ENCODE measurements around the gene GMDS. TPM values are rescaled to one million over a fixed set of nuclear protein-coding genes. Genes with fewer than 3 reads are reported as not detected.

GMDS gene
- total and polyA plus RNA-seq, 2 of the 8 experiments (the other 6 are each of a cell fraction or from before 2014, with no cell fraction given): 16.8 to 50.0 TPM

DNA sequence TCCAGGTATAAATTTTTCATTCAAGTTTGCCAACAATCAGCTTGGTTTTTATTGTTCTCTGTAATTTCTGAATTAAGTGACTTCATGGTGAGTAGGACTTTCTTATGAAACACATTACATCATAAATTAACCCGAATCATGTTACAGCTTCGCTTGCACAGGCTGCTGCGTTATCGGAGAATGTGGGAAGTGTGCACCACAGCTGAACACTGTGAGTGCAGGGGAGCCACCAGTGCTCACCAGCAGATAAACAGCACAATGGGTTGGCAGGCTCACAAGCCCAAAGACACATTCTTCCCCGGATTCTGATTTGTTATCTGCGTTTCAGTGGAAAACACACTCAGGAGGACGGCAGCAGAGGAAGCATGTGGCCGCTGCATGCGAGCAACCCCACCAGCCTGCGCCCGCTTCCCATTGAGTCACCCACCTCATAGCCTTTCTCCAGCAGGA is 121.1 kb downstream of the GMDS start:
- H2BK5ac ChIP-seq (ENCODE audit: low read depth, low read length): no peak overlapping the region
- peaks cover 0 to 1% of the 10 kb centered on the region in 2 experiments for H4K20me1 ChIP-seq (replicated peaks in 1 of 2; ENCODE audit: control insufficient read depth in 1 of 2, insufficient read depth in 2 of 2, low read length in 2 of 2)
- 92% methylated on average over 11 of the region's 11 CpGs; no CpG with 5 or more reads in 1 of the 2 experiments for WGBS, 2 experiments (ENCODE audit: extremely low coverage in 1 of 2, insufficient coverage in 1 of 2, insufficient read length in 1 of 2, insufficient replicate concordance in 2 of 2, low coverage in 1 of 2, low lambda C conversion rate in 2 of 2, missing lambda C conversion rate in 1 of 2)
- no peak overlapping the region for H3K14ac ChIP-seq (ENCODE audit: insufficient read length)
- no peak overlapping the region for H2AK5ac ChIP-seq (ENCODE audit: low read depth, low read length)
- no peak overlapping the region for H2BK20ac ChIP-seq (ENCODE audit: low read length)
- H3K18ac ChIP-seq (ENCODE audit: extremely low read depth, low read length): no peak overlapping the region
- H3K79me2 ChIP-seq (ENCODE audit: control insufficient read depth in 1 of 2, insufficient read depth in 2 of 2, low read length in 2 of 2): 0 out of 4 replicates have a peak, but pooled peaks cover 0 to 2% of the 10 kb centered on the region in 2 experiments
- H4K5ac ChIP-seq (ENCODE audit: insufficient read length, low read depth, low read length): no peak overlapping the region
- H3K4ac ChIP-seq (replicated peaks; ENCODE audit: insufficient read length, low read depth, low read length): no peak overlapping the region
- H2BK15ac ChIP-seq (ENCODE audit: low read length): no peak overlapping the region
- DNase-seq (ENCODE audit: low read depth in 1 of 2, low spot score in 2 of 2) (no peak), FAIRE-seq (no peak)
- H3K56ac ChIP-seq (replicated peaks; ENCODE audit: insufficient read length, low read depth, low read length): no peak overlapping the region
- H3K9ac ChIP-seq (replicated peaks in 1 of 4; ENCODE audit: extremely low read depth in 1 of 4, low read depth in 3 of 4, low read length in 3 of 4): no peak overlapping the region
- CTCF ChIA-PET (ENCODE audit: partially characterized antibody): interaction anchor here (1.0 kb wide), 1 partner anchor 86 kb away, joined by 3 read pairs; no protein-coding TSS in a partner anchor
- no peak overlapping the region for H3K27ac ChIP-seq (ENCODE audit: low read depth, low read length)
- no peaks in the 10 kb centered on the region; a peak in 1 of 7 replicates for H3K4me1 ChIP-seq (replicated peaks in 1 of 4; ENCODE audit: control insufficient read depth in 3 of 4, insufficient read depth in 4 of 4, low read length in 3 of 4)
- no peak overlapping the region for H2BK12ac ChIP-seq (ENCODE audit: low read depth, low read length)
- no peak overlapping the region for H4K91ac ChIP-seq (replicated peaks; ENCODE audit: insufficient read length, low read length)
- H3K23me2 ChIP-seq (ENCODE audit: low read depth, low read length): no peaks in the 10 kb centered on the region
- H2AFZ ChIP-seq (ENCODE audit: low read length): no peak overlapping the region
- no peaks in the 10 kb centered on the region for H3K36me3 ChIP-seq (ENCODE audit: control insufficient read depth in 2 of 4, insufficient read depth in 4 of 4, low read length in 3 of 4)
- no peak overlapping the region for H3K4me2 ChIP-seq (ENCODE audit: insufficient read depth in 1 of 2, low read depth in 2 of 2, low read length in 2 of 2)
- POLR2A ChIA-PET (ENCODE audit: partially characterized antibody): interaction anchor here (0.9 kb wide), 1 partner anchor 12 kb away, joined by 3 read pairs; no protein-coding TSS in a partner anchor
- H2BK120ac ChIP-seq (replicated peaks; ENCODE audit: low read depth, low read length): no peak overlapping the region
- H3K79me1 ChIP-seq (ENCODE audit: low read depth, low read length): no peaks in the 10 kb centered on the region
- H3K23ac ChIP-seq (ENCODE audit: insufficient read length): no peak overlapping the region
- H3K27me3 ChIP-seq (replicated peaks in 1 of 4; ENCODE audit: control insufficient read depth in 3 of 4, extremely low read depth in 1 of 4, insufficient read depth in 3 of 4, low read length in 3 of 4): no peaks in the 10 kb centered on the region
- H4K8ac ChIP-seq (ENCODE audit: extremely low read depth, insufficient read depth, low read length): no peak overlapping the region
- no peaks in the 10 kb centered on the region for H3K9me3 ChIP-seq (ENCODE audit: insufficient read depth in 2 of 2, low read depth in 1 of 2, low read length in 1 of 2)
- H3K4me3 ChIP-seq (ENCODE audit: extremely low read depth in 1 of 4, insufficient read depth in 2 of 4, low read depth in 3 of 4, low read length in 4 of 4): no peak overlapping the region
- no peak for TF ChIP-seq SIX5 (IDR thresholded peaks at IDR 0.05; ENCODE audit: low read depth, low read length)
- TF ChIP-seq ASH2L (IDR thresholded peaks at IDR 0.05; ENCODE audit: low read length): no peak
- TF ChIP-seq SP1 (IDR thresholded peaks at IDR 0.05; ENCODE audit: low read depth, low read length): no peak
- TF ChIP-seq EP300 (IDR thresholded peaks at IDR 0.05; ENCODE audit: borderline replicate concordance in 1 of 2, low read depth in 2 of 2, low read length in 2 of 2): no peak
- no peak for TF ChIP-seq JUND (IDR thresholded peaks at IDR 0.05; ENCODE audit: low read length)
